Thyroid gland (tissue), 4 donors: ENCODE data around the gene SLBP.

Experiments
- CTCF ChIP-seq, 6 experiments: fragments of 200-600 bp in 3 of 6; fragments of 450-650 bp in 3 of 6; sonication (generic) in 3 of 6; IDR thresholded peaks; one replicate each; pipeline ENCODE4 v1.5.1; 2016 to 2019; ENCODE audit warnings: antibody characterized with exemption in 6 of 6, mild to moderate bottlenecking in 2 of 6, inconsistent platforms in 1 of 6, moderate library complexity in 1 of 6
- POLR2A ChIP-seq, 2 donors: fragments of 450-650 bp; IDR thresholded peaks; one replicate each; pipeline ENCODE4 v1.6.1; 2017; ENCODE audit warnings: antibody characterized with exemption in 2 of 2, mild to moderate bottlenecking in 2 of 2, moderate library complexity in 1 of 2

DNA sequence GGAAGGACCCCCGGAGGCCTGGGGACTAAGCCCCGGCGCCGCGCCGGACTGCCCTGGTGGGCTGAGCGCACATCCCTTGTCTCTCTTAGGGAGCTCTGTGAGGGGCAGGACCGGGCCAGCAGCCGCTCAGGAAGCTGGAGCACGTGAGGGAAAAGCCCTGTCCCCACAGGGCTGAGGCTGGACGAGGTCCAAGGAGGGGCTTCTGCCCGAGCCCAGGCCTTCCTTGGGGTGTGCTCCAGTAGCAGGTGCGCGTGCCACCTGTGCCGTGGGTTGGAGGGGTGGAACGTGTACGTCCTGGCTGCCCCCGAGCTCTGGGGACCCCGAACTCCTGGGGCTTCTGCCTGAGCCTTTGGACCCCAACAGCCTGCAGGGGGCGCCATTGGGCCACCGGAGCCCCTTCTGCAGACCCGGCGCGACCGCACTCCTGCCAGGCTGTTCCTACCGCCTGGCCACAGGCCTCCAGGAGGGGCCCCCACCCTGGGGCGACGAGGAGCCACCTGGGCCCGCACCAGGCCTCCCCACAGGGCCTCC is 36.4 kb upstream of the SLBP start:
- no peak for TF ChIP-seq POLR2A (IDR thresholded peaks at IDR 0.05)
- peak; percentile 51 to 73 (median 64) for TF ChIP-seq CTCF (IDR thresholded peaks at IDR 0.05)
